OCI-LY7 (cell line): Measurements from ENCODE around the gene SMR3B. TPM values are rescaled to one million over a fixed set of nuclear protein-coding genes. Genes with fewer than 3 reads are reported as not detected.

Experiments
- BruUV-seq: library from RNA; stranded (reverse); fragments of 400-500 nt; replicated peaks from 2 replicates; lab custom pipeline; 2021; lab: Mats Ljungman, UMichigan
- CTCF ChIA-PET: fragments of 300-600 bp; sonication (Branson Sonifier 250); formaldehyde crosslinking; loops from one replicate; lab custom pipeline; 2022; ENCODE audit warnings: antibody characterized with exemption; ENCODE audit not compliant: unreplicated experiment; lab: Charles Lee
- POLR2A ChIA-PET: fragments of 300-600 bp; sonication (Branson Sonifier 250); formaldehyde crosslinking; loops from one replicate; lab custom pipeline; 2022; ENCODE audit warnings: antibody characterized with exemption; lab: Charles Lee
- DNase-seq: peaks from one replicate; pipeline ENCODE4 v3.0.0-alpha.2; 2015; ENCODE audit warnings: low spot score
- H2AFZ ChIP-seq: fragments of 200-600 bp; sonication (generic), shearing (Covaris generic); 2 replicates; pipeline ENCODE4 v1.6.1; 2014; ENCODE audit warnings: mild to moderate bottlenecking, antibody characterized with exemption, low read length, moderate library complexity
- H3K27ac ChIP-seq: fragments of 200-600 bp; sonication (generic); 2 replicates; pipeline ENCODE4 v1.5.1; 2014; ENCODE audit warnings: mixed run types, low read depth, mild to moderate bottlenecking, moderate library complexity, low read length, inconsistent platforms; ENCODE audit not compliant: poor library complexity, severe bottlenecking
- H3K36me3 ChIP-seq: fragments of 200-600 bp; sonication (generic); 2 replicates; pipeline ENCODE4 v1.6.1; 2014; ENCODE audit warnings: mild to moderate bottlenecking, antibody characterized with exemption, low read length, moderate library complexity, mixed read lengths; ENCODE audit not compliant: insufficient read depth
- H3K4me1 ChIP-seq: fragments of 200-600 bp; sonication (generic); 2 replicates; pipeline ENCODE4 v1.5.1; 2014; ENCODE audit warnings: mild to moderate bottlenecking, low read length; ENCODE audit not compliant: insufficient read depth, poor library complexity, severe bottlenecking
- H3K4me2 ChIP-seq: fragments of 200-600 bp; sonication (generic); 2 replicates; pipeline ENCODE4 v1.6.1; 2014; ENCODE audit warnings: mild to moderate bottlenecking, low read length
- H3K4me3 ChIP-seq: fragments of 200-600 bp; sonication (generic); 2 replicates; pipeline ENCODE4 v1.5.1; 2014; ENCODE audit warnings: mild to moderate bottlenecking, low read depth, low read length; ENCODE audit not compliant: poor library complexity, severe bottlenecking
- H3K79me2 ChIP-seq: fragments of 200-600 bp; sonication (generic); 2 replicates; pipeline ENCODE4 v1.6.1; 2016; ENCODE audit warnings: low read depth, mild to moderate bottlenecking, low read length, moderate library complexity, mixed read lengths; ENCODE audit not compliant: insufficient read depth
- H3K9me2 ChIP-seq: fragments of 200-600 bp; sonication (generic); 2 replicates; pipeline ENCODE4 v1.6.1; 2016; ENCODE audit warnings: mild to moderate bottlenecking, low read length, mixed read lengths; ENCODE audit not compliant: insufficient read depth
- H3K9me3 ChIP-seq: fragments of 200-600 bp; sonication (generic); 2 replicates; pipeline ENCODE4 v1.6.1; 2014; ENCODE audit warnings: mild to moderate bottlenecking, mixed run types, low read length, mixed read lengths
- H4K20me1 ChIP-seq: fragments of 200-600 bp; sonication (generic); 2 replicates; pipeline ENCODE4 v1.6.1; 2014; ENCODE audit warnings: mild to moderate bottlenecking, antibody characterized with exemption, low read length, moderate library complexity, mixed read lengths; ENCODE audit not compliant: insufficient read depth
- CTCF ChIP-seq: fragments of 200-600 bp; sonication (generic); conservative IDR thresholded peaks from 2 replicates; pipeline ENCODE4 v1.5.1; 2014; ENCODE audit warnings: mild to moderate bottlenecking, antibody characterized with exemption, low read length, moderate library complexity, mixed read lengths
- EZH2phosphoT487 ChIP-seq: fragments of 200-600 bp; sonication (generic); IDR thresholded peaks from 2 replicates; pipeline ENCODE4 v1.6.1; 2018; ENCODE audit warnings: low read depth, borderline replicate concordance, mild to moderate bottlenecking, mixed run types, antibody characterized with exemption, low read length, moderate library complexity, mixed read lengths
- intact Hi-C: fragments of 100-400 bp; cut with micrococcal nuclease; formaldehyde crosslinking; loops from one replicate; pipeline ENCODE4 v1.10.0; 2022; ENCODE audit not compliant: unreplicated experiment
- total RNA-seq, 2 experiments: library from RNA; depleted of rRNA in 1 of 2; stranded (reverse); fragments of >200 nt in 1 of 2; shearing (Covaris generic) in 1 of 2; gene quantifications; 2 replicates each; pipeline ENCODE4 v1.2.3, GENCODE V29; 2014 to 2022

SMR3B gene
- total RNA-seq, 2 experiments from 2014 or later = not detected

- no peak for DNase-seq
- Histone ChIP-seq H3K9me3 (no peaks in the 10 kb centered on the region), H3K36me3 (no peaks in the 10 kb centered on the region), H3K4me3 (no peak overlapping the region), H3K79me2 (no peaks in the 10 kb centered on the region), H3K4me2 (no peak overlapping the region), H4K20me1 (no peaks in the 10 kb centered on the region), H3K9me2 (no peaks in the 10 kb centered on the region), H3K4me1 (no peaks in the 10 kb centered on the region), H2AFZ (no peak overlapping the region), H3K27ac (no peak overlapping the region)
- TF ChIP-seq CTCF (no peak), EZH2phosphoT487 (no peak)
- BruUV-seq = no TSS peak
- ChIA-PET POLR2A (no interaction called here), CTCF (no interaction called here)
- intact Hi-C loops = no loop called here
These were observed 42.4 kb downstream of the SMR3B start for GRCh38 chr4:70425306-70425705.

GRCh38 chr4:70426789-70427188, 43.9 kb downstream of the SMR3B start:
- no peaks in the 10 kb centered on the region for H3K9me2 ChIP-seq
- no peaks in the 10 kb centered on the region for H3K9me3 ChIP-seq
- TF ChIP-seq EZH2phosphoT487 (no peak), CTCF (no peak)
- CTCF ChIA-PET = no interaction called here
- POLR2A ChIA-PET = no interaction called here
- no peak overlapping the region for H3K4me2 ChIP-seq
- no peak for DNase-seq
- no peaks in the 10 kb centered on the region for H3K4me1 ChIP-seq
- no peaks in the 10 kb centered on the region for H3K79me2 ChIP-seq
- intact Hi-C loops = no loop called here
- H3K36me3 ChIP-seq = no peaks in the 10 kb centered on the region
- no peak overlapping the region for H2AFZ ChIP-seq
- BruUV-seq = no TSS peak
- H4K20me1 ChIP-seq = no peaks in the 10 kb centered on the region
- no peak overlapping the region for H3K27ac ChIP-seq
- H3K4me3 ChIP-seq = no peak overlapping the region

- Histone ChIP-seq H3K9me2 (no peaks in the 10 kb centered on the region), H4K20me1 (no peaks in the 10 kb centered on the region), H3K4me2 (no peak overlapping the region), H3K9me3 (no peaks in the 10 kb centered on the region), H3K36me3 (no peaks in the 10 kb centered on the region), H3K27ac (no peak overlapping the region), H2AFZ (no peak overlapping the region), H3K4me1 (no peaks in the 10 kb centered on the region), H3K79me2 (no peaks in the 10 kb centered on the region), H3K4me3 (no peak overlapping the region)
- no peak for DNase-seq
- BruUV-seq = no TSS peak
- intact Hi-C loops = no loop called here
- CTCF ChIA-PET = no interaction called here
- POLR2A ChIA-PET = no interaction called here
- TF ChIP-seq EZH2phosphoT487 = no peak
- TF ChIP-seq CTCF = no peak
These were observed 54.3 kb downstream of the SMR3B start for GRCh38 chr4:70437197-70437596.

Other genes starting within 250 kb of the SMR3B start
- gene PRR27, start 228.9 kb upstream of the SMR3B start, total RNA-seq (2014; rRNA removed; shearing (Covaris generic)) = not detected in 2 replicates
- gene PRR27, start 228.9 kb upstream of the SMR3B start, total RNA-seq (2022) = not detected in 2 replicates
- not detected in 2 replicates for gene ODAM, start 187.4 kb upstream of the SMR3B start, total RNA-seq (2014; rRNA removed; shearing (Covaris generic))
- not detected in 2 replicates for gene ODAM, start 187.4 kb upstream of the SMR3B start, total RNA-seq (2022)
- gene FDCSP, start 157.0 kb upstream of the SMR3B start, total RNA-seq (2014; rRNA removed; shearing (Covaris generic)) = not detected in 2 replicates
- gene FDCSP, start 157.0 kb upstream of the SMR3B start, total RNA-seq (2022) = not detected in 2 replicates
- gene CSN3, start 140.5 kb upstream of the SMR3B start, total RNA-seq (2014; rRNA removed; shearing (Covaris generic)) = not detected in 2 replicates
- not detected in 2 replicates for gene CSN3, start 140.5 kb upstream of the SMR3B start, total RNA-seq (2022)
- not detected in 2 replicates for gene CABS1, start 48.1 kb upstream of the SMR3B start, total RNA-seq (2014; rRNA removed; shearing (Covaris generic))
- gene CABS1, start 48.1 kb upstream of the SMR3B start, total RNA-seq (2022) = not detected in 2 replicates
- gene SMR3A, start 22.4 kb upstream of the SMR3B start, total RNA-seq (2014; rRNA removed; shearing (Covaris generic)) = not detected in 2 replicates
- not detected in 2 replicates for gene SMR3A, start 22.4 kb upstream of the SMR3B start, total RNA-seq (2022)
- gene OPRPN, start 14.8 kb downstream of the SMR3B start, total RNA-seq (2014; rRNA removed; shearing (Covaris generic)) = not detected in 2 replicates
- not detected in 2 replicates for gene OPRPN, start 14.8 kb downstream of the SMR3B start, total RNA-seq (2022)
- gene MUC7, start 89.1 kb downstream of the SMR3B start, total RNA-seq (2014; rRNA removed; shearing (Covaris generic)) = not detected in 2 replicates
- not detected in 2 replicates for gene MUC7, start 89.1 kb downstream of the SMR3B start, total RNA-seq (2022)
- gene AMTN, start 135.4 kb downstream of the SMR3B start, total RNA-seq (2014; rRNA removed; shearing (Covaris generic)) = not detected in 2 replicates
- not detected in 2 replicates for gene AMTN, start 135.4 kb downstream of the SMR3B start, total RNA-seq (2022)
- not detected in 2 replicates for gene AMBN, start 209.1 kb downstream of the SMR3B start, total RNA-seq (2014; rRNA removed; shearing (Covaris generic))
- gene AMBN, start 209.1 kb downstream of the SMR3B start, total RNA-seq (2022) = not detected in 2 replicates
- 0.32 TPM in 1 of 2 replicates, not detected in the other for gene ENAM, start 245.6 kb downstream of the SMR3B start, total RNA-seq (2014; rRNA removed; shearing (Covaris generic))
- 3.5 and 6.2 TPM in 2 replicates for gene ENAM, start 245.6 kb downstream of the SMR3B start, total RNA-seq (2022)